SKM-1 (cell line): Measurements from ENCODE around the gene HOXA11.

Experiments used
- DNase-seq: peaks from one replicate; lab custom pipeline; 2025; ENCODE audit not compliant: unreplicated experiment; lab: John Stamatoyannopoulos, UW

HOXA11 gene

GRCh38 chr7:27207348-27207985, 22.4 kb upstream of the HOXA11 start:
- no peak for DNase-seq

GRCh38 chr7:27205325-27206280, 20.6 kb upstream of the HOXA11 start:
- DNase-seq: no peak

DNA sequence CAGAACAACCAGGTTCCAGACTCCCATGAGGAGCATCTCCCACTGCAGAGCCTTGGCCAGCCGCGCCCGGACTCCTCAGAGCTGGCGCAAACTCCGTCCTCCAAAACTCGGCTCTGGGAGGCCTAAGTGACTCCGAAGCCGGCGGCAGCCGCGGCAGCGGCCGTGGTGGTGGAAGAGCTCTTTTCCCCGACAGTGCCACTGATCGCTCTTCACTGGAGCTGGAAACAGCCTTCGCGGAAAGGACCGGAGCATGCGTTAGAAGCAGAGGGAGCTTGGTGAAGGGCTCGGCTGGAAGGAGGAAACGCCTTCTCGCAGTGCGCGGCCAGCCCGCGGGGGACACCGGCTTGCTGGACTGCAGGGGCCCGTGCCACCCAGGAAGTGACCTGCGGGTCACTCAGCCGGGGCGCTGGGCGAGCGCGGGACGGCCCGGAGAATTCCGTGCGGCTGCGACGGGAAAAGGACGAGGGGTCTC, 19.9 kb upstream of the HOXA11 start:
- DNase-seq: no peak

- DNase-seq: no peak
Observed at GRCh38 chr7:27203964-27204594, 19.0 kb upstream of the HOXA11 start.

DNA sequence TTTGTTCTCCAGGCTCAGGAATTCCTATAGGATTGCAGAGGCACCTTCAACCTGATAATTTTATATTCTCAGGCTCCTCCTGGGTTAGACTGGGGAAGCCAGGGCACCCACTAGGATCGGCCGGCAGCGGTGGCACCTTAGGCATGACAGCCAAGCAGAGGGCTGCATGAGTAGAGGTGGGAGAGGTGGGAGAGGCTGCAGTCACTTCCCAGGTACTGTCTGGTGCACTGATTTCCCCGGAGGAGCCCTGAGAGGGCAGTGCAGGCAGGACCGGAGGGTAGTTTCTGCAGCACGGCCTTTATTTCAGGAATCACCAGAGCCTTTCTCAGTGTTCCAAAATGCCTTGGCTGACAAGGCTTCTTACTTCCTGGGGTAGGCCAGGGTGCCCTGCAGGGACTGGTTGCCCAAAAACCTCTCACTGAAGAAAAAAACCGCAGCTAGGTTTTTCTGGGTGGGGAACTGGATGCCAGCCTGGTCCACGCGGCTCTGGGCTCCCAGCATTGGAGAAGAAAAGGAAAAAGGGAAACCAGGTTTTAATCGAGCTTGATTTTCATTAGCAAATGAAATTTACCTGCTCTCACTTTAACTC, 18.4 kb upstream of the HOXA11 start:
- DNase-seq: no peak

GRCh38 chr7:27202862-27203134, 17.8 kb upstream of the HOXA11 start:
- no peak for DNase-seq

- no peak for DNase-seq
Observed at GRCh38 chr7:27202018-27202861, 17.2 kb upstream of the HOXA11 start.

DNA sequence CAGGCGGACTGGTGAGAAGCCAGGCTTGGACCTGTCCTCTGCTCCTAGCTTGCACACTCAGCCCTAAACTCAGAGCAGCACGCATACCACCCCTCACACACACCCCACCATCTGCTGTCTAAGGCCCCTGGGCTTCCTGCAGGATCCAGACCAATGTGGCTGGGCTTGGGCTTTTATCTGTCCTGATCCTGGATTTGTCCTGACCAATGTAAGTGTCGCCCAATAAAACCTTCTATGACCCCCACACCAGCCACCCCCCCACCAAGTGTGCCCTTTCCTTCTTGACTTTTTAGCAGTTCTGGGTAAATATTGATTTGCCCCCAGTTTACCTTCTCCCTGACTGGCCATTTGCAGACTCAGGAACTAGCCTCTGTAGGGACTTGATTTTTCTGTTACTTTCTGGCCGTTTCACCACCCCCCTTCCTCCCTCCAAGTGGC, 16.6 kb upstream of the HOXA11 start:
- no peak for DNase-seq

- no peak for DNase-seq
Observed at GRCh38 chr7:27200761-27201579, 15.9 kb upstream of the HOXA11 start.

GRCh38 chr7:27199849-27200760, 15.1 kb upstream of the HOXA11 start, which contains the start of gene HOXA13:
Gene HOXA13 (minus strand): TSS chr7:27200091. CDS start chr7:27200077, 14 bp downstream.
- DNase-seq: no peak

- no peak for DNase-seq
Observed at GRCh38 chr7:27198871-27199801, 14.1 kb upstream of the HOXA11 start.

DNA sequence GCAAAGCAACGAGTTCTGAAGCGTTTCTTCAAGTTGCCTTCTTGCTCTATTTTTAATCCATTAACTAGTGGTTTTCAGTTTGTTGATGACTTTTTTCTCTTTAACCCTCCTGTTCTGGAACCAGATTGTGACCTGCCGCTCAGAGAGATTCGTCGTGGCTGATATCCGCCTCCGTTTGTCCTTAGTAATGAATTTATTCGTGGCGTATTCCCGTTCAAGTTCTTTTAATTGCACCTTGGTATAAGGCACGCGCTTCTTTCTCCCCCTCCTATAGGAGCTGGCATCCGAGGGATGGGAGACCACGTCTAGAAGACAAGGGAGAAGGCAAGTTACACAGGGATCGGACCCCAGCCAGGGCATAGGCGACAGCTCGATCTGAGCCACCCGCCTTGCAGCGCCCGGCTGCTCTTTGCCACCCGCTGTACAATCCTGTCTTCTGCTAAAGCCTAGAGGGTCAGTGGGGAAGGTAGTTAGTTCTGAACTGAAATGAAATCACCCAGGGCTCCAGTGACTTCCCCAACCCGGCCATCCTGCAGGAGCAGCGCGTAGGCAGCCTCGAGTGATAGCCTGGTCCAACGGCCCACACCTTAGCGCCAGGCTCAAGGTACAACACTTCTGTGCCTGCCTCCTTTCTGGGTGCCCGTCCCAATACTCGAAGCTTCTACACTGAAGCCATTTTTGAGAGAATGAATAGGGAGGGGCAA, 13.3 kb upstream of the HOXA11 start:
- no peak for DNase-seq

DNA sequence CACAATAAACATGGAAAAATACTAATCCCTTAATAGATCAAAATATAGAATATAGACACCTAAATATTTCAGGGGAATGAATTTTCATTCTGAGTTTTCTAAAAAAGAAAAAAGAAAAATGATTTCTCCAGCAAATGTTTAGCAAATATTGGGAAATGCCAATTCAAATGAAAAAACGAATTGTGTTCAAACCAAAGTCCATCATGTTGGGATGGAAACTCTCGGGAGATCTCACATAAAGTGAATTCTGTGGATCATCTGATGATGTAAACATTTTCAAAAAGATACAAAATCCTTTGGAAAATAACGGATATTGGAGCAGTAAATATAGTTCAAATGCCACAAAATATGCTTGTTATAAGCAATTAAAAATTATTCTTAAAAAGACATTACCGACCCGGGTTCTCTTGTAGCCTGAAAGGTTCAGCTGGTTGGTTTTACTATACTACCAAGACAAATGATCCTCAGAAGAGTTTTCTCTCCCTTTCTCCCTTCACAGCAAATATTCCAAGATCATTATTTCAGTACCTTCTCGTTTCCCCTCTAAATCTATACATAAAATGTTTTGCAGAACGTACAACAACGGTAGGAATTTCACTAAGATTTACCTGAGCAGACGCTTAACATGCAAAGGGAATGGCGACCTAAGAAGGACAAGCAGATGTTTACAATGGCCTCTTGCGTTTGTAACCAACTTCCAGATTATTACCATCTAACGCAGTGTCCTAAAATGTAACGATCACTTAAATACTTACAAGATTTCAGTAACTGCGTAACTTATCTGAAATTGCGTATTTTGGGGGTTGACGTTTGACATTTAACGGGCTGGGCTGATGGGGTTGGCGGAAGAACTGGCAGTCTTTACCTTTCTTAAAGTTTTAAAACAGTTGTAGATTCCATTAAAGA, 12.4 kb upstream of the HOXA11 start:
- no peak for DNase-seq

DNA sequence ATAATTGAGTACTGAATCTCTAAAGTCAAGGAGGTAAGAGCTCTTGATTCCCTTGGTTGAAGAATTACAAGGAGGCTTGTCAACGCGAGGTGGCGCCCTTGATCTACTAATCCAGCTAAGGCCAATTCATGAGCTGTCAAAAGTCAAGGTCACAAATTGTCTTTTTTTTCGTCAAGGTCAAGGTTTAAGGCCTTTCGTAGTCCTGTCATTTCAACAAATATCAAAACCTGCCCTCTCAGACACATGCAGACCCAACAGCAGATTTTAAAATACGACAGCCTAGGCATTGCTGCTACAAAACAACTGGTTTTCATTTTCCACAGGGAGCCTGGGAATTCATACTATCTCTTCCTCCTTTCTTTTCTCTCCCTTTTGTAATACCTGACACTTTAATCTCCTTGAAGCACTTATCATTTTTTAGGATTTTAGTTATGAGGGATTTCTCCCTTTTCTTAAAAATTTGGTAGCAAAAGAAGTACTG, 11.3 kb upstream of the HOXA11 start:
- DNase-seq: peak; percentile 71

GRCh38 chr7:27194686-27195379, 9.8 kb upstream of the HOXA11 start:
- no peak for DNase-seq
